ENCODE data around the gene ATAD3C. TPM values are rescaled to one million over a fixed set of nuclear protein-coding genes. Genes with fewer than 3 reads are reported as not detected.

Gene ATAD3C
- total RNA-seq, 1 experiment from 2014 or later = 2.0 TPM

GRCh38 chr1:1434824-1435105, 14.7 kb upstream of the ATAD3C start:
- H3K27ac Mint-ChIP-seq (ENCODE audit: low read depth, unreplicated experiment) = no peak overlapping the region
- H3K27me3 Mint-ChIP-seq (ENCODE audit: insufficient read depth, unreplicated experiment) = no peaks in the 10 kb centered on the region
- no peak for DNase-seq (ENCODE audit: unreplicated experiment)
- no TSS peak for BruUV-seq (replicated peaks)
- no peaks in the 10 kb centered on the region for H3K9me3 Mint-ChIP-seq (ENCODE audit: unreplicated experiment)
- no peaks in the 10 kb centered on the region for H3K36me3 Mint-ChIP-seq (ENCODE audit: insufficient read depth, unreplicated experiment)
- TF ChIP-seq, protein P1, sequence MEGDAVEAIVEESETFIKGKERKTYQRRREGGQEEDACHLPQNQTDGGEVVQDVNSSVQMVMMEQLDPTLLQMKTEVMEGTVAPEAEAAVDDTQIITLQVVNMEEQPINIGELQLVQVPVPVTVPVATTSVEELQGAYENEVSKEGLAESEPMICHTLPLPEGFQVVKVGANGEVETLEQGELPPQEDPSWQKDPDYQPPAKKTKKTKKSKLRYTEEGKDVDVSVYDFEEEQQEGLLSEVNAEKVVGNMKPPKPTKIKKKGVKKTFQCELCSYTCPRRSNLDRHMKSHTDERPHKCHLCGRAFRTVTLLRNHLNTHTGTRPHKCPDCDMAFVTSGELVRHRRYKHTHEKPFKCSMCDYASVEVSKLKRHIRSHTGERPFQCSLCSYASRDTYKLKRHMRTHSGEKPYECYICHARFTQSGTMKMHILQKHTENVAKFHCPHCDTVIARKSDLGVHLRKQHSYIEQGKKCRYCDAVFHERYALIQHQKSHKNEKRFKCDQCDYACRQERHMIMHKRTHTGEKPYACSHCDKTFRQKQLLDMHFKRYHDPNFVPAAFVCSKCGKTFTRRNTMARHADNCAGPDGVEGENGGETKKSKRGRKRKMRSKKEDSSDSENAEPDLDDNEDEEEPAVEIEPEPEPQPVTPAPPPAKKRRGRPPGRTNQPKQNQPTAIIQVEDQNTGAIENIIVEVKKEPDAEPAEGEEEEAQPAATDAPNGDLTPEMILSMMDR (IDR thresholded peaks at IDR 0.05; ENCODE audit: unreplicated experiment) = no peak
- intact Hi-C loops (cut with micrococcal nuclease) = no loop called here
- ChIA-PET POLR2A (no interaction called here), CTCF (no interaction called here)
- no peaks in the 10 kb centered on the region for H3K4me1 Mint-ChIP-seq (ENCODE audit: insufficient read depth, unreplicated experiment)
- H3K4me3 Mint-ChIP-seq (ENCODE audit: unreplicated experiment) = peak overlapping the region; percentile 53

GRCh38 chr1:1435106-1435903, 14.2 kb upstream of the ATAD3C start, which contains the start of gene VWA1:
VWA1 (plus strand) TSS chr1:1435690; CDS start chr1:1435749, 59 bp downstream.
- Mint-ChIP-seq H3K4me3 (ENCODE audit: unreplicated experiment) (peak within 1 kb of the TSS; percentile 53), H3K27me3 (ENCODE audit: insufficient read depth, unreplicated experiment) (no peaks in the 10 kb centered on the region), H3K9me3 (ENCODE audit: unreplicated experiment) (no peaks in the 10 kb centered on the region), H3K4me1 (ENCODE audit: insufficient read depth, unreplicated experiment) (no peaks in the 10 kb centered on the region), H3K27ac (ENCODE audit: low read depth, unreplicated experiment) (no peak within 1 kb of the TSS), H3K36me3 (ENCODE audit: insufficient read depth, unreplicated experiment) (no peaks in the 10 kb centered on the region)
- no TSS peak for BruUV-seq (replicated peaks)
- TF ChIP-seq, protein P1 (IDR thresholded peaks at IDR 0.05; ENCODE audit: unreplicated experiment) = no peak
- intact Hi-C loops (cut with micrococcal nuclease) = no loop called here
- POLR2A ChIA-PET = no interaction called here
- CTCF ChIA-PET = no interaction called here
- no peak for DNase-seq (ENCODE audit: unreplicated experiment)

GRCh38 chr1:1435911-1436629, 13.4 kb upstream of the ATAD3C start:
- intact Hi-C loops (cut with micrococcal nuclease) = no loop called here
- TF ChIP-seq, protein P1 (IDR thresholded peaks at IDR 0.05; ENCODE audit: unreplicated experiment) = no peak
- no peaks in the 10 kb centered on the region for H3K27me3 Mint-ChIP-seq (ENCODE audit: insufficient read depth, unreplicated experiment)
- DNase-seq (ENCODE audit: unreplicated experiment) = no peak
- H3K9me3 Mint-ChIP-seq (ENCODE audit: unreplicated experiment) = no peaks in the 10 kb centered on the region
- ChIA-PET CTCF (no interaction called here), POLR2A (no interaction called here)
- no peak overlapping the region for H3K27ac Mint-ChIP-seq (ENCODE audit: low read depth, unreplicated experiment)
- H3K4me3 Mint-ChIP-seq (ENCODE audit: unreplicated experiment) = peak overlapping the region; percentile 29
- H3K36me3 Mint-ChIP-seq (ENCODE audit: insufficient read depth, unreplicated experiment) = no peaks in the 10 kb centered on the region
- H3K4me1 Mint-ChIP-seq (ENCODE audit: insufficient read depth, unreplicated experiment) = no peaks in the 10 kb centered on the region
- BruUV-seq (replicated peaks) = no TSS peak

GRCh38 chr1:1436630-1437032, 12.9 kb upstream of the ATAD3C start:
- no TSS peak for BruUV-seq (replicated peaks)
- H3K27ac Mint-ChIP-seq (ENCODE audit: low read depth, unreplicated experiment) = no peak overlapping the region
- DNase-seq (ENCODE audit: unreplicated experiment) = no peak
- POLR2A ChIA-PET = interaction anchor here (2.3 kb wide), 1 partner anchor 29 kb away, joined by 5 read pairs; the partner anchor contains the start of gene MRPL20
- intact Hi-C loops (cut with micrococcal nuclease) = no loop called here
- TF ChIP-seq, protein P1 (IDR thresholded peaks at IDR 0.05; ENCODE audit: unreplicated experiment) = no peak
- H3K4me1 Mint-ChIP-seq (ENCODE audit: insufficient read depth, unreplicated experiment) = no peaks in the 10 kb centered on the region
- no peaks in the 10 kb centered on the region for H3K27me3 Mint-ChIP-seq (ENCODE audit: insufficient read depth, unreplicated experiment)
- no peaks in the 10 kb centered on the region for H3K9me3 Mint-ChIP-seq (ENCODE audit: unreplicated experiment)
- peak overlapping the region; percentile 29 for H3K4me3 Mint-ChIP-seq (ENCODE audit: unreplicated experiment)
- H3K36me3 Mint-ChIP-seq (ENCODE audit: insufficient read depth, unreplicated experiment) = no peaks in the 10 kb centered on the region
- CTCF ChIA-PET = no interaction called here
